8988T (cell line): ENCODE data around the gene CBLB.

Experiments used
- DNase-seq: peaks from one replicate; pipeline ENCODE4 v3.0.0; 2011

The CBLB gene

GRCh38 chr3:105845488-105845887 is 23.3 kb downstream of the CBLB start:
- no peak for DNase-seq

DNA sequence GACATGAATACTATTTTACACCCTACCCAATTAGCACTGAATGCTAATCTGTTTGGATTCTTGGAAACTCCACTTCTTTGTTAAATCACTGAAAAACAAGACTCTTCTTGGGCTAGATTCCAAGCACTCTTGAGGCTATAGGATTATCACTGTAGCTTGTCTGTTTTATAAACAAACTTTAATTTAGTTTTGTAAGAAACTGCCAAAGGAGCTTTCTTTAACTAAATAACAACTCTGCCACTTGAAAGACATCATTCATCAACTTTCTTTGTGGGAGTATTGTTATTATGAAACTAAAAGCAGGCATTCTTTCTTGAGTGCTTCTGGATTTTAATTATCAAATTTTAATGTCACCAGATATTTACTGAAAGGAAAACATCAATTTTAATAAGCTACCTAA is 24.1 kb downstream of the CBLB start:
- DNase-seq: no peak

- DNase-seq: no peak
Observed at GRCh38 chr3:105843994-105844393, 24.8 kb downstream of the CBLB start.

GRCh38 chr3:105842943-105843342 is 25.9 kb downstream of the CBLB start:
- DNase-seq: no peak

GRCh38 chr3:105842449-105842848 is 26.4 kb downstream of the CBLB start:
- no peak for DNase-seq

DNA sequence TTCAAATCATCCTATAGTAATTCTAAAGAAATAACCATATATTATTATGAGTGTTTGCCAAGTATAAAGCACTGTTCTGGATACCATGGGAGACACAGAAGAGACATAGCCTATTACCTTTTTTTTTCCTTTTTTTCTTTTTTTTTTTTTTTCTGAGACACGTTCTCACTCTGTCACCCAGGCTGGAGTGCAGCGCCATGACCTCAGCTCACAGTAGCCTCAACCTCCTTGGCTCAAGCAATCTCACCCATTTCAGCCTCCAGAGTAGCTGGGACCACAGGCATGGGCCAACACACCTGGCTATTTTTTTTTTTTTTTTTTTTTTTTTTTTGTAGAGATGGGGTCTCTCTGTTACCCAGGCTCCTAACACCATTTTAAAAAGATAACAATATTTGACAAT is 30.9 kb downstream of the CBLB start:
- DNase-seq: no peak

DNA sequence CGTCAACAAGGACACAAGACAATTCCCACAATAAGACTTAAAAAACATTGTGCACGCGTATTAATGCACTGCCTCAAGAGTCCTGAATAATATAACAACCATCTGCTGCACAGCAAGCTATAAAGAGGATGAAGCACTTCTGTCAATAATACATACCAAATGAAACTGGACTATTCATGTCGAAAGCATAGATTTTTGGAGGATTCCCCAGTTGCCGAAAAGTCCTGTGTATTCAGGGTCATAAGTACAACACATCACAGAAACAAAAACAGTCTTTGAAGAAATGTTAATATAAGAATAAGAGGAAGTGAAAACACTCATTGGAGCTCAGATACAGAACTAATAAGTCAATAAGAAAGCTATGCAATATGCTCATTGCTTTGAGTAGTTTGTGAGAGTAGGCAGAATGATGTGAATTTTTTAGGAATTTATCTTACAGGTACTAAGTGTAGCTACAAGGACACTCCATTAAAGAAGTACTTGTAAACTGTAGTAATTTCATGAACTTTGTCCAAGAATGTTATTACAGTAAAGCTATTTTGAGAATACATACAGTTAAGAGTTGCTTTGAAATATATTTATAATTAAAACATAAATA is 31.6 kb downstream of the CBLB start:
- no peak for DNase-seq

DNA sequence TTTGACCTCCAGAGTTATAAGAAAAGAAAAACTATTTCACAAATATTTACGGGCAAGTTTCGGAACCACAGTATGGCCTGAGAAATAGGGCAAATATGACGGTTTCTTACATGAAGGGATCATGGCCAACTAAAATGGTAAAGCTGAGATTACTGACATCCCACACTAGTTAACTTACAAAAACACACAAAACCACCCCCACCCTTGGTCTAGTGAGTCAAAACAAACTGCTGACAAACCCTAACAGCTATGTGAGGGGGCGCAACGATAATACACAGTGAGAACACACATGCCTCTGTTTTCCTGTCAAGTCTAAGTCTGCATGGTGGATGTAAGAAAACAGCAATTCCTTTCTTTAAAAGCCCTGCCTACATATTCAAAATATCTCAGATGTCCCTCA is 32.3 kb downstream of the CBLB start:
- no peak for DNase-seq

DNA sequence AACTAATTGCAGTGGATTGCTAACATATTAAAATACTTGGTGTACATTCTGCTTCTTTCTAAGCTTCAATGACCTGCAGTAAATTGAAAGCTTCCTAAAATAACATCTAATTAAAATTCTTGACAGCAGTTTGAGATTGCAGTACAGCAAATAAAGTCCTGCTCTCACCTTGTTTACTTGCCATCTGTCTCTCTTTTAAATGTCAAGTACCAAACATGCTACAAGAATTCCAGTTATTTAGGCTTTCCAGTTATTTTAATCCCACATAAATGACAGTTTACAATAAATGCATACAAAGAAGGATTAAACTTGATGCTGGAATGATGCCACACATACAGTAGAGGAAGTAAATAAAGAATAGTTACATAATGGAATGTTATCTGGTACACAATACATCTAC is 33.2 kb downstream of the CBLB start:
- no peak for DNase-seq

- no peak for DNase-seq
Observed at GRCh38 chr3:105834768-105835167, 34.0 kb downstream of the CBLB start.

- DNase-seq: no peak
Observed at GRCh38 chr3:105832644-105833043, 36.2 kb downstream of the CBLB start.

GRCh38 chr3:105830836-105831235 is 38.0 kb downstream of the CBLB start:
- no peak for DNase-seq

- DNase-seq: no peak
Observed at GRCh38 chr3:105829871-105830622, 38.8 kb downstream of the CBLB start.

GRCh38 chr3:105829229-105829628 is 39.6 kb downstream of the CBLB start:
- no peak for DNase-seq

- no peak for DNase-seq
Observed at GRCh38 chr3:105828703-105829102, 40.1 kb downstream of the CBLB start.

- DNase-seq: peak; percentile 8
Observed at GRCh38 chr3:105827959-105828358, 40.9 kb downstream of the CBLB start.

- no peak for DNase-seq
Observed at GRCh38 chr3:105826778-105827634, 41.8 kb downstream of the CBLB start.

DNA sequence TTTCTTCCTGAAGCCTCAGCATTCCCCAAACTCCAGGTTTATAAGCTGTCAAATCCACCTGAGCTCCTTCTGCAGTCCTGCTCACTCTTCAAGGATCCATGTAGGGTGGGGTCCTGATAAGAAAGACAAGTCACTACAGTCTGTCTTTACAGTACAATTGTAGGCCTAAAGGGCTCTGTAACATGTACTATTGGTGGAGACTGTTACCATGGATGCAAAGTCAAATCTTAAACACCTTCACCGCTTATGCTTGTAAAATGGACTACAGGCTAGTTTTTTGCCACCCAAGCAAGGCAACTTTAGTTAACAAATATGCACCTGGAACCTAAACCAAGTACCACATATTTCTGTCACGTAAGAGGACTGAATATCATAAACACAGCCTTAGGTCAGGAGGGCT is 44.7 kb downstream of the CBLB start:
- DNase-seq: no peak

- no peak for DNase-seq
Observed at GRCh38 chr3:105823149-105823867, 45.5 kb downstream of the CBLB start.

- no peak for DNase-seq
Observed at GRCh38 chr3:105822171-105823123, 46.4 kb downstream of the CBLB start.

DNA sequence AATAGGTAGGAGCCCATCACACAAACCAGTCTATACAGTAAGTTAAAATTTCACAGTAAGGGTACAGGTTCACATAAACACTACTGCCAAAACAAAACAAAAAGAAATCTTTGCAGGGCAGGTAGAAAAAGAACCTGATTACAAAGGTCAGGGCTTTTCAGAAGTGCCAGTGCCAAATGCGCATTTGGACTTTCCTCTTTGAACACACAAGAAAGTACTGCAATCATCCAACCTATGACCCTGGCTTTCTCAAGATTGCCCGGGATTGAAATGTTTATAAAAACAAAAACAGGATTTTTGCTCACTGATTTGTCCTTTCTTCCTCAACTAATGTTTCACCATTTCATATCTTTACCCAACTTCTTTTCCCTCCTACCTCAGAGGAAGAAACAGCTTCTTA is 47.4 kb downstream of the CBLB start:
- DNase-seq: no peak

- DNase-seq: no peak
Observed at GRCh38 chr3:105816833-105817232, 52.0 kb downstream of the CBLB start.
